ENCODE data around the gene MXRA8.
"Not testable (repeated sequence)": the region's sequence is repeated elsewhere in the genome, so short reads cannot be mapped to it uniquely, and the experiment has no call there.

The MXRA8 gene

DNA sequence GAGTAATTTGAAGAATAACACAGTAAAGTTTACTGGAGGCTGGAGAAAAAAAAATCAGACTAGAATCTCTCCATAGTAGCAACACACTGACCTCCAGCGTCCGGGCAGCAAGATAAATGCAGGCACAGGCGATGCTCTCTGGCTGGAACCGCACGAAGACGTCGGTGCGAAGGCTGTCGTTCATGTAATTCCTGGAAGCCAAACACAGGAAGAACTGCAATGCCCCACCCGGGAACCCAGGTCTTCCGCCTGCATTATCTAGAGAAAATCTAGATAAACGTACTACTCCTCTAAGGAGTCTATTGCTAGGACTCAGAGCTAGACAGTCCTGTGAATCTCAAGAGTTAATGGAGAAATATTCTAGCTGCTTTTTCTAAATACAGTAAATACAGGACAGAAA lies 32.3 kb upstream of the MXRA8 start:
- DNase-seq = no peak

DNA sequence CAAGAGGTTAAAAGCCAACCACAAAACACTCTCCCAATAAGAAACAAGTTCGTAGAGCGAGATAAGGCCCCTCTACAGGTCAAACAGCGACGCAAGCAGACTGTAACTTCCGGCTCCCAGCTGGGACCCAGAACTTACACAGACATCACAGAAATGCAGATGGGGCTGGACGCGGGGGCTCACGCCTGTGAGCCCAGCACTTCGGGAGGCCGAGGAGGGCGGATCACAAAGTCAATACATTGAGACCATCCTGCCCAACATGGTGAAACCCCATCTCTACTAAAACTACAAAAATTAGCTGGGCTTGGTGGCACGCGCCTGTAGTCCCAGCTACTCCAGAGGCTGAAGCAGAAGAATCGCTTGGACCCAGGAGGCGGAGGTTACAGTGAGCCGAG lies 29.7 kb upstream of the MXRA8 start:
- no peak for DNase-seq

DNA sequence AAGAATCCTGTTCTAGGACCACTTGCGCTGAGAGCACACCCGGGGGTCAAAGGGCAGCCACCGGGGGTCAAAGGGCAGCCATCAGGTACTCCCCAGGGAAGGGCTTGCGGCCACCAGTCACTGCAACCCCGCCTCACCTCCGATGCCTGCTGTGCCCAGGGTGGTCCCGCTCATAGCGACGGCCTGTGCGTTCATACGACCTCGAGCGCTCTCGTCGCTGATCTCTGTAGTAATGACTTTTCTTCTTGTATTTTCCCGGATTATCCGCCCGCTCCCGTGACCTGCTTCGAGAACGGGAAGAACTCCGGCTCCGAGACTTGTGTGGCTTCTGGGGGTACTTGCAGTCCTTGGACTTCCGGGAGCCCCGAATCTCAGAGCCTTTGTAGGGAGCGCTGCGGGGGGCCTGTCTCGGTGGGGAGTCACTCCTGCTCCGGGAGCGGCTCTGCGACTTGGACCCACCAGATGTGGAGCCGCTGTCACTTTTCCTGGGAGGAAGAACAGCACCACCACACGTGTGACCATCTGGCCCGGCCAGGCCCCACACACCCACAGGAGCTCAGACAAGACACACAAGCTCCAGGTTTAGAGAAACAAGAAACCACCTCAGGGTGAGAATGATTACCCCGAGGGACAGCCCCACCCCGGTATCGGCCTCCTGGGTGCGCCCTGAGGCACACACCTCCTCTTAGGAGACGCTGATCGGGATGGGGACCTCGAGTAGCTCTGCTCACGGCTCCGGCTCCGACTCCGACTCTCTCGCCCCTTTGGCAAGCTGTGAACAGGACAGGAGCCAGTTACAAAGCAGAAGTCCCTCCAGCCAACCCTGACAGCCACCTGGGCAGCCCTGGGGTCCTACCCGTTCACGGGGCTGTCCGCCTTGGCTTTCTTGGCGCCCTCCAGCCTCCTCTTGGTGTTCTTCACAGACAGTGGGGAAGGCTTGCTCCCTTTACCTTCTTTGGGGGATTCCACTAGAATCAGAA lies 29.0 kb upstream of the MXRA8 start:
- no peak for DNase-seq

DNA sequence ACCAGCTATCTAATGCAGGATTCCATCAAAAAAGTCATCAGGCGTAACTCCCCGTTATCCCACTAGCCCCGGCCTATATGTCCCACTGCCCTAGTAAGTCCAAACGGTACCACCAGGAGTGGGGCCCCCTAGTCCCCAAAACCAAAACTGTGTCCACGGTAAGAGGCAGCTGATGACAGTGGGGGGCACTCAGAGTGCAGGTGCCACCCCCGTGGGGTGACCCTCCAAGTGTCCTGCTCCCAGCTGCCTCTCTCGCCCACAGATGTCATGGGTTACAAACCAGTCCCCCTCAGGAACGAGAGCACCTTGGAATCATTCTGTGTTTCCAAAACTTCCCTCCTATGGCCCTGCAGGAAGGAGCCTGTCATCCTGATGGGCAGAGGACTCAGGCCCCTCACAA lies 27.6 kb upstream of the MXRA8 start:
- DNase-seq = no peak

DNA sequence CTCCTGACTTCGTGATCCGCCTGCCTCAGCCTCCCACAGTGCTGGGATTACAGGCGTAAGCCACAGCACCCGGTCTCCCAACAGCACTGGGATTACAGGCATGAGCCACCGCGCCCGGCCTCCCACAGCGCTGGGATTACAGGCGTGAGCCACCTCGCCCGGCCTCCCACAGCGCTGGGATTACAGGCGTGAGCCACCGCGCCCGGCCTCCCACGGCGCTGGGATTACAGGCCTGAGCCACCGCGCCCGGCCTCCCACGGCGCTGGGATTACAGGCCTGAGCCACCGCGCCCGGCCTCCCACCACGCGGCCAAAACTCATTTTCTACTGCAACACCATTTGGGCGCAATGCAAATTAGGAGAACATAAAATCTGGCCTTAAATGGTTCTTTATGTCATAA lies 27.0 kb upstream of the MXRA8 start:
- not testable (repeated sequence) for DNase-seq

DNA sequence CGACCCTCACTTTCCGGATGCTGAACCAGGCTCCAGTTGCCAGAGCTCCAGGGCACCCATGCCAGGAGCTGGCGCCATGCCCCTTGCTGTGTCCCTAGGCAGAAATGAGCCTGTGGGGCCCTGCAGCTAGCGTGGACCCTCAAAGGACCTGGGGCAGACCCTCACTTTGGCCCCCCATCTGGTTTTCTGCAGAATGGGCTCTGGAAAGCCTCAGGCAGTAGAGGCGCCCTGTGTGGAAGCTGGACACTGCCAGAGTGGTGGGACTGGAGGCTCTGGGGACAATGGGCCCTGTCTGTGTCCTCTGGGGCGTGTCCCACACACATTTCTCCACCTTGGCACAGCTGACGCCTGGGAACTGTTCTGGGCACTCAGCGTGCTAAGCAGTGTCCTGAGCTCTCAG lies 22.9 kb upstream of the MXRA8 start:
- DNase-seq = no peak

DNA sequence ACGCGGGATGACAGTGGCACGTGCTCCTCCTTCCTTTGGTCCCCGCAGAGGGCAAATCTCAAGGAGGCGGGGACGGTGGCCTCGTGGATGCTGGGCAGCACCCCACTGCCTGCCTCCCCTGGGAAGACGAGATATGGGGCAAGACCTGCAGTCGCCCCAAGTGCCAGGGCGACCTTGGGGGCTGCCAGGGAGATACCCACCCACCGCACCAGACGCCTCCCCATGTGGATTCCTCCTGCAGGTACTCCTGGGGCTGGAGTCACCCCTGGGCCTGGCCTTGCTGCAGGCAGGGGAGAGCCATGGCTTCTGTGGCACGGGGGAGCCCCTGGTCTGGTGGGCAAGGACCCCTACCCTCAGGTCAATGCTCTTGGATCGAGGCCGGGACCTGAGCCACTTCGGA lies 22.5 kb upstream of the MXRA8 start:
- DNase-seq = no peak

DNA sequence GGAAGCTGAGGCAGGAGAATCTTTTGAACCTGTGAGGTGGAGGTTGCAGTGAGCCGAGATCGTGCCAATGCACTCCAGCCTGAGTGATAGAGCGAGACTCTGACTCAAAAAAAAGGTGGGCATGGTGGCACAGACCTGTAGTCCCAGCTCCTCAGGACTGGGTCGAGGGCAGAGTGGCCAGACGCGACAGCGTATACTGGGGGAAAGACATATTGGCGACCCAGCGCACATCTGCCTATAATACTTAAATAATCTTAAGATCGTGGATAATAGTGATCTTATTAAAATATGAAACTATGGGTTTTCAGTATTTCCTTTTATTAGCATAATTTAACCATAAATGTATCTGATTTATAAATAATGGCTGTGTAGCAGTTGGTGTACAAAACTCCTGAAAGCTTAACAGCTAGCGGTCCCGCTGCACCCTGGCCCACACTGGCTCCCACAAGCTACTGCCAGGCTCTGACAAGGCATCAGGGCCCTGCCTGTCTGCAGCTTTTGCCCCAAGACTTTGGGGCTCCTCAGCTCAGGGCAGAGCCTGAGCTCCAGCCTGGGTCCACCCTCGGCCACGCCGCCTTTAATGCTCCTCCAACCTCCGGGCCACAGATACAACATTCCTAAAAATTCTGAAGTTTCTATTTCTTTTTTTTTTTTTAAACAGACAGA lies 19.3 kb upstream of the MXRA8 start:
- no peak for DNase-seq

DNA sequence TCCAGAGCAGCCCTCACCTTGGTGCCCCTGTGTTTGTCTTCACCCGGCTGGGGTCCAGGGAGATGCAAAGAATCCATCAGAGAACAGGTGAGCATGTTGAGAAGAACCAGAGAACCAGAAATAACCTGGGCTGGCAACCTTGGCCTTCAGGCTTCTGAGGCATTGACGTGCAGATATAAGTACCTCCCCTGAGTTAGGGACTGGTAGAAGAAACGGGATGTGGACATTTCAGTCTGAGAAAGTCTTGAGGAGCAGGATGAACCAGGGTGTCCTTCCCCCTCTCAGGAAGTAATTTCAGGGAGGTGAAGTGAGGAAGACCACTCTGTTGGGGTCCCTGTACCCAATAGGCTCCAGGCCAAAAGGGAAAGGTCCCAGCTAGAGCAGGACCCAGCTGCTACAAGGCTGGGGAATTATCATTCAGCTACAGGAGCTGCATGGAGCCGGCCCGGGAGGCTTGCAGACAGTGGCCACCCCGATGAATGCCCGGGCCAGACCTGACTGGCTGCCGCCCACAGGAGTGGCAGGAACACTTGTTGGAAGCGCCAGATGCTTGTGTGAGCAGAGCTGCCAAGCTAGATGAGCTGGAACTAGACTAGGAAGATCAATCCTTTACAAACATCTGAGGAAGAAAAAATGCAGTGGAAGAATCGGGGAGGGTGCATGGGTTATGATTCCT lies 18.3 kb upstream of the MXRA8 start:
- DNase-seq = no peak

DNA sequence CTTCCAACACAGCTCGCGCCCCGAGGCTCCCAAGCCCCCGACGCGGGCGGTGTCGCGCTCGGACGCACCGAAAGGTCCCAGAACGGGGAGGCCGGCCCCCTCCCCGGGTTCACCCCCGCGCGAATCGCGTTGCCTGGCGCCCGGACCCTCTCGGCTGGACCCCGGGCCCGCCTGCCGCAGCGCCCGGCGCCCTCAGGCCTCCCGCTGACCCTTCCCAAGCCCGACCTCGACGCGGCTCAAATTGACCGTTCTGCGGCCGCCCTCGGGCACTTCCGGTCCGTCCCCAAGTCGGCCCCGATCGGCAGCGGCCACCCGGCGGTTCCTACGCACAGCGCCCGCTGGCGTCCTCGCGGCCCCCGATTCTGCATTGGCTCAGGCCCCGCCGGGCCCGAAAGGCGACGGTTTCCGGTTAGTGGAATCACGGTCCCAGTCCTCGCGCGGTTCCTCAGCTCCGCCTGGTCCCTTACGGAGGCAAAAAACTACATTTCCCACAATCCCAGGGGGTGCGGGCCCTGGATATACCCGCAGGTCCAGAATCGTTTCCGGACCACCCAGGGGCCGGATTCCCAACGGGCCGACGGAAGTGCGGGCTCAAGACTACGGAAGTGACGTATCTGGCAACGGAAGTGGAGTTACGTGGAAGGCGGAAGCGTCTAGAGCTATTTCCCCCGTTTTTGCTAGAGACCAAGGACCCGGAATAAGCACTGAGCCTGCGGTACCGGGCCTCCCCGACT lies 16.7 kb upstream of the MXRA8 start, which contains the start of gene AURKAIP1:
AURKAIP1 (minus strand) TSS at position 279 of the 734 bp plus-strand sequence. CDS start 451 bp downstream, outside the sequence.
- peak; percentile 97 for DNase-seq

DNA sequence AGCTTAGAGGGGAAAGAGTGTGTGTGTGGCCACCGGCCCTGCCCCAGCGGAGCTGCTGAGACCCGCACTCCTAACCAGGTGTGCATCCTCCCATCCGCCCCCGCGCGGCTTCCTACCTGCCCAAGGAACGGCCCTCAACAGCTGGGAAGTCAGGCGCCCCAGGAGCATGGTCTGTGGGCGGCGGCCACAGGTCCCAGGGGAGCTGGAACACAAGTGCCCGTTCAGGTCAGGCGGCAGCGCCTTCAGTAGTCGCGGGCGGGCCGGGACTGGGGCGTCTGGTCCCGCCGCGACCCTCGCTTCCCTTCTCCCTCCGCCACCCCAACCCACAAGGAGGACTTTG lies 16.2 kb upstream of the MXRA8 start:
- no peak for DNase-seq

DNA sequence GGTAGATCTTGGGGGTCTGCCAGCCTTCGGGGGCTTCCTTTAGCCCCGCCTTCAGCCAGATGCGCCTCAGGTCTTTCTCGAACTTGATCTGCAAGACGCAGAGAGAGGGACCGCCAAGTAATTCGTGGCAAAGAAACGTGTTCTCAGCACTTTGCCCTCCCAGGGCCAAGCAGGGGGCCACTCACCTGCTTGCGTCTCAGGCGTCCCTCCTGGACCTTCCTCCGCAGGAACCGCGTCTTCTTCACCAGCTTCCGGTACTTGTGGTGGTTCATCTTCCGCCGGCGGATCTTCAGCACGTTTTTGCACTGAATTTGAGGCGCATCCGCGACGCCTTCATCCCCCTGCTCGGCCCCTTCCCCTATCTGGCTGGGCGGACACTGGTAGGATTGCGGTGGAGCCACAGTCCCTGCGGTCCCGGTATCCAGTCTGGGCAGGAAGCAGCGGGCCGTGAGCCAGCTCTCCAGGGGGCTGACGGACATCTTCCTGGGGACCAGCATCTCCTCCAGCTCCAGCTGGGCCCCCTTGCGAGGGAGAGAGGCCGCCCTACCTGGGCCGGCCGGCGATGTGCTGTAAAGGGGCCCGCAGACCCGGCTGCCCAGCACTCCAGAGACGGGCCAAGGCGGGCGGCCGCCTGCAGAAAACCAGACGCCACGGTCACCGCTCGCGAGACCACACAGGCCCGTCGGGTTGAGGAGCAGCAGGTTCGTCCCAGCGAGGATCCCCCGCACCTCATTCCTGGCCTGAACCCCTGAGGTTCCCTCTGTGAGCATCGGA lies 15.6 kb upstream of the MXRA8 start:
- no peak for DNase-seq

DNA sequence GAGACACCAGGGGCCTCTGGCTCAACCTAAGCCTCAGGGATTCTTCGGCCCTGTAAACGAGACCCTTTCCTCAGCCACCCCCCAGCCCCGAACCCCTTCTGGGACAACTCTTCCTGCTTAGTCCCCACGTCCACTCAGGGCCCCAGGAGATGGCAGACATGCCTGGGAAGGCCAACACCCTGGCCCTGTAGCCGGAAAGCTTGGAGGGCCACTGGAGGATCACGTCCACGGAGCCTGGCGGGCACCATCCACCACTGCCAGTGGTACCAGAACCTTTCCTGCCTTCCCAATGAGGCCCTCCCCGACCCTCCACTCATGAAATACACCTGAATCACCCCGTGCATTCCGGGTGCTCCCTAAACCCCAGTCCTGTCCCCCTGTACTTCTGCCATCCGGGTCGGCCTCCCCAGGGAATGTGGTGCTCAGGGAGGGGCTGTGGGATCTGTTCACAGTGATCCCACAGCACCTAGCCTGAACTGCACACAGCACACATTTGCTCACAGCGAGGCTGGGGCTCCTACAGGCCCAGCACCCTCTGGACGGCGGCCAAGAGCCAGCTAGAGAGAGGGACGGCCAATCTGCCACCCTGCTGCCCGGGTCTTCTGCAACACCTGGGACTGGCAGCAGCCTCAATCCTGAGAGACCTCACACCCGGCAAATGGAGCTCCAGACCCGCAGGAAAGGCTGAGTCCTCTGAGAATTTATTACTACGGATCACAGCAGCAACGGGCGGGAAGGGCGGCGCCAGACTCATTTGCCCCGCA lies 14.9 kb upstream of the MXRA8 start:
- no peak for DNase-seq

DNA sequence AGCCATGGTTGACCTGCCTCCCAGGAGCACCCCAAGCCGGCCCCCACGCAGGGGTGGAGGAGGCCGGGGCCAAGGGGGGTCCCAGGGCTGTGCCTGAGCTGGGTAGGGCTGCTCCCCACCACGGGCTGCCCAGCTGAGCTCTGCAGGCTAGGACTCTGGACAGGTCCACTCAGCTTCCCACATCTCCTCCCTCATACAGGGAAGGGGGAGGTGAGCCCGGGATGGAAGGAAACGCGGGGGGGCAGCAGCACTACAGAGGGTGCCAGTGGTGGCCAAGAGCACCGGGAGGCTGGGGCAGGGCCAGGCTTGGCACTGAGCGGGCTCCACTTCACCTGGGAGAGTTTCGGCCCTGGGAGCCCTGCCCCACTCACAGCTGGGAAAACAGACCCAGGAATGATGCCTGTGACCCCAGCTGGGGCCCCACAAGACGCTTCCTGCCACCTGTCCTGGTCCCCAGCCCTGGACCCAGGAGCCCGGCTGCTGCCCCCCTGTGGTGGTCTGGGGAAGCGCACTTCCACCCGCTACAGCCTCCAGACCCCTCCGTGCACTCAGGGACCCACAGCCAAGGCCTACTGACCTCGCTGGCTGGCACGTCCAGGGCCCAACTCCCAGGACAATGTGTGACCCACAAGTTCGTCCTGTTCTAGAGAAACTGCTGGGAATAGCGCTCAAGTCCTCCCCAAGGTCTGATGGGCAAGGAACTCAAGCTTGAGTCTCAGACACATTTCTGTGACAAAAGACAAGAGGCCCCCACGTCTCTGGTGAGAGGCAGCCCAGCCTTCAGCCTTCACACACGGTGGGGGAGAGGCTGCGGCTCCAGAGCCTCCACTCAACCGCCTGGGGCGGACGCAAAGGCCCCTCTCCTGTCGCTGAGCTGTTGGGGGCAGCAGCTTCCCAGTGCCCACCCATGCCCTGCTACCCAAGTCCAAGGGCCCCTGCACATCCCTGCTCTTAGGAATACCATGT lies 13.7 kb upstream of the MXRA8 start:
- peak; percentile 84 for DNase-seq

DNA sequence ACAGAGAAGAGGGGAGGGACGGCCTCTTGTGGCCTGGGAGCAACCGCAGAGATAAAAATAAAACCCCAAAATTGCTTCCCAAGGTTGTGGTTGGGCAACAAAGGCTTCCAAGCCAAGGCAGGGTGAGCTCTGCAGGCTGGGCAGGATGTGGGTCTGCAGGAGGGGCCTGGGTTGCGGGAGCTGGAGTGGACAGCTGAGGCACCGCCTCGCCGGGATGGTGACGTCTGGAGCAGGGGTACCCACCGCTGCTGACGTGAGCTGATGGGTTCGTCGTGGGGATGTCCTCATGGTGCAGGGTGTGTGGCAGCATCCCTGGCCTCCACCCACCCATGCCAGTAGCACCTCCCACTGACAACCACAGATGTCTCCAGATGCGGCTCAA lies 13.0 kb upstream of the MXRA8 start:
- DNase-seq = peak; percentile 42

DNA sequence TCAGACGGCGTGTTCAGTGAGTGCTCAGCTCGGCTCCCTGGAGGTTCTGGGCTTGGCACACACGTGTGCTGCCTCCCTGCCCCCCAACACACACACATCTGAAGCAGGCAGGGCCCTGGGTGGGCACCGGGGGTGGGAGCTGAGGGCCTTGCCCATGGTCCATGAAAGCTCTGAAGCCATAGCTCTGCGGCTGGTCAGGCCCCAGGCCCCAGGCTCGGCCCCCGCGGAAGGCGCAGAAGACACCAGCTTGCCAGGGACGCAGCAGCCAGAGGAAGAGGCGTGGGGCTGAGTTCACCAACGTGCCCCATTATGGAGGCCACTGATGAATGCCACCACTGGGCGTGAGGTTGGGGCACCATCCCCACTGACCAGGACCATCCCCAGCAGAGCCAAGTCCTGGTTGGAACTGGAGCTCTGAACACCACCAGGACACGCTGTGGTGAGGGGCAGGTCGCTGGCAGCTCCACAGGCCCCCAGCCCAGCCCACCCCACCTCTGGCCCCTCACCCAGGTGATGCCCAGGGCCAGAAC lies 12.5 kb upstream of the MXRA8 start:
- no peak for DNase-seq

DNA sequence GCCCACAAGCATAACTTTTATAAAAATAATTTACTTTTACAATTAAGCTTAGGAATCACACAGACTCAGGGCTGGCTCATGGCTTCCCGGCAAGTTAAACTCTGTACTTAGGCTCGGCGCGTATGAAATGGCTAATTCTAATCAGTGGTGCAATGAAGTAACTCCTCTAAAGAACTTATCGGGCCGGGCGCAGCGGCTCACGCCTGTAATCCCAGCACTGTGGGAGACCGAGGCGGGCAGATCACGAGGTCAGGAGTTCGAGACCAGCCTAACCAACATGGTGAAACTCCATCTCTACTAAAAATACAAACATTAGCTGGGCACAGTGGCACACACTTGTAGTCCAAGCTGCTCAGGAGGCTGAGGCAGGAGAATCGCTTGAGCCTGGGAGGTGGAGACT lies 11.7 kb upstream of the MXRA8 start:
- not testable (repeated sequence) for DNase-seq

DNA sequence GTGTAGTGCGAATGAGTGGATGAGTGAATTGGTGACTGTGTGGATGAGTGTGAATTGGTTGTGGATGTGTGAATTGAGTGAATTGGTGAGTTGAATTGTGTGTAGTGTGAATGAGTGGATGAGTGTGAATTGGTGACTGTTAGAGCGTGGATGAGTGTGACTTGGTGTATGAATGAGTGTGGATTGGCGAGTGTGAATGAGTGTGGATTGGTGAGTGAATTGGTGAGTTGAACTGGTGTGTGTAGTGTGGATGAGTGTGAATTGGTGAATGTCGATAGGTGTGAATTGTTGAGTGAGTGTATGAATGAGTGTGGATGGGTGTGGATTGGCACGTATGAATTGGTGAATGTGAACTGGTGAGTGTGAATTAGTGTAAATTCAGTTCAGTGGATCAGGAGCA lies 9.0 kb upstream of the MXRA8 start:
- DNase-seq = no peak

DNA sequence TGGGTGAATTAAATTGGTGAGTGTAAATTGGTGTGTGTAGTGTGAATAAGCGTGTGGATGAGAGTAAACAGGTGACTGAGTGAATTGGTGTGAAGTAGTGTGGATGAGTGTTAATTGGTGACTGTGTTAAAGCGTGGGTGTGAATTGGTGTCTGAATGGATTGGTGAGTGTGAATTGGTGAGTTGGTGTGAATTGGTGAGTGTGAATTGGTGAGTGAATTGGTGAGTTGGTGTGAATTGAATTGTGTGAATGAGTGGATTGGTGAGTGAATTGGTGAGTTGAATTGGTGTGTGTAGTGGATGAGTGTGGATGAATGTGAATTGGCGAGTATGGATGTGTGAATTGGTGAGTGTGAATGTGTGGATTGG lies 8.3 kb upstream of the MXRA8 start:
- DNase-seq = no peak

Measured in stimulated activated CD4-positive, alpha-beta T cell treated with anti-CD3 and anti-CD28 coated beads, Interleukin-15, amount 100 ng/mL, for 24 hours (primary cell).